ENCODE data around the gene HTR3D.
"Not testable (repeated sequence)": the region's sequence is repeated elsewhere in the genome, so short reads cannot be mapped to it uniquely, and the experiment has no call there.

The HTR3D gene, protein sequence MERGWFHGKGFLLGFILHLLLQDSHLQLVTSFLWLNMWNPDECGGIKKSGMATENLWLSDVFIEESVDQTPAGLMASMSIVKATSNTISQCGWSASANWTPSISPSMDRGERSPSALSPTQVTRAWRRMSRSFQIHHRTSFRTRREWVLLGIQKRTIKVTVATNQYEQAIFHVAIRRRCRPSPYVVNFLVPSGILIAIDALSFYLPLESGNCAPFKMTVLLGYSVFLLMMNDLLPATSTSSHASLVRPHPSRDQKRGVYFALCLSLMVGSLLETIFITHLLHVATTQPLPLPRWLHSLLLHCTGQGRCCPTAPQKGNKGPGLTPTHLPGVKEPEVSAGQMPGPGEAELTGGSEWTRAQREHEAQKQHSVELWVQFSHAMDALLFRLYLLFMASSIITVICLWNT

DNA sequence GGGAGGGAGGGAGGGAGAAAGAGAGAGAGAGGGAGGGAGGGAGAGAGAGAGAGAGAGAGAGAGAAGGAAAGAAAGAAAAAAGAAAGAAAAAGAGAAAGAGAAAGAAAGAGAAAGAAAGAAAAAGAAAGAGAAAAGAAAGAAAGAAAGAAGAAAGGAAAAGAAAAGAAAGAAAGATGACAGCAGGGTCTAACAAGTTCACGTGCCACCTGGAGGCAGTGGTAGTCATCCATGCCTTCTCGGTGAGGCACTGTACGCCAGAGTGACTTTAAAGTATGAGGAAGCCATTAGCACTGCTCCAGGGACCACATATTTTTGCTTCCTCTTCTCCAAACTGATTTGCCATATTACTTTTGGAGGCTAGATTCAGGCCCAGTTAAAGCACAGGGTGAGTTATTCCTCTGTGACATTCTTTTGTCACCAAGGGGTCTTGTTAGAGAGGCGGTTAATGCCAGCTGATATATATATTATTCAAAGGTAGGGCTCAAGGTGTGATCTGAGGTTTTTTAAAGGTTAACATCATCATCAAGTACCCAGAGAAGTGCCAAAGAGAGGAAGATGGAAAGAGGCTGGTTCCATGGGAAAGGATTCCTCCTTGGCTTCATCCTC lies at the start of gene HTR3D:
HTR3D (plus strand) TSS at position 556 of the 606 bp plus-strand sequence; CDS start at position 556, 0 bp downstream.
- FAIRE-seq = no peak

DNA sequence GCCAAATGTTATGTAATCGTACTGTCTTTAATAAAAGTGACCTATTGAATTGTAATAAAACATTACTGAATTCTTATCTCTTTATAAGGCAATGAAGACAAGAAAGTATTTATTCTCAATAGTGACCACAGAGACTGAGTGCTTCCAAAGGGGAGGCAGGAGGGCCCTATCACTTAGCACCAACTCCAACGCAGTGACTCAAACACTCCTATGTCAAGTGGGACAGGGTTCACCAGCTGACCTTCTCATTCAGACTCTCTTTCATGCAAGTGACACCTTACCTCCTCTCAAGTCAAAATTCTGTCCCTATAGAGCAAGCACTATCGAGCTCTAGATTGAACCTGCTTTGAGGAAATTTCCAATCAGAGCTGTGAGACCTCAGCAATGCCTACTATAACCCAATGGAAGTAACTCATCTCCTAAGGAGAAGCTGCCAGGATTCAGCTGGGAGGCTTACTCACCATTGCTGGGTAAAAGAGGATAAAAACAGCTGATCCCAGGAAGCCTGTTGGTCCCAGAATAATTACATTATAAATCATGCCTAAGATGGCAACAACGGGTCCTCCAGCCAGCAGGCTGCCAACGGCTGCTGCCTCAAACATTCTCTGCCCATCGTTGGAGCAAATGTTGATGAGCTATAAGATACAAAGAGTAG lies 49.4 kb upstream of the HTR3D start:
- FAIRE-seq = no peak

DNA sequence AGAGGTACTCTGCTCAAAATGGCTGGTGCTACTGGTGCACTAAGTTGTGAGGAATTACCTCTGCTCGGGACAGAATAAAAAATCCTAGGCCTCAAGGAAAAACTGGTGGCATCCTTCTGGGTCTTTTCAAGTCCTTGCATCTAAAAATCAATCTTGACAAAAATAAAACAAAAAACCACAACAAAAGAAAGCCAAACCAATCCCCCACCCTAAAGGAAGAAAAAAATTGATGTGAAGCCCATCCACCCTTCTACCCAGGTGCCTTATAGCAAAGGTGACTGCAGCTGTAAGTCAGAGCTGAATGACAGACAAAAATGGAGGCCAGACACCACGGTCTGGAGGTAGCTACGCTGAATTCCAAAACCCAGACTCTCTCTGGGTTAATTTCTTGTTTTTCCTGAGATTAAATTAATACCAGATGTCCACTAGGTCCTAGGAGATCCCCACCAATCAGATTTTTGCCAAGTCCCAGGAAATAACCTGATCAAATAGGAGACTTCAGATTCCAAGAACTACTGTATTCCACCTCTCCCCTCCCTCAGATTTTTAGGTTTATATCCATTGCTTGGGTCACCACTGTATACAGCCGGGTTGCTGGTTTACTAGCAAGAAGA lies 47.3 kb upstream of the HTR3D start:
- FAIRE-seq = no peak

DNA sequence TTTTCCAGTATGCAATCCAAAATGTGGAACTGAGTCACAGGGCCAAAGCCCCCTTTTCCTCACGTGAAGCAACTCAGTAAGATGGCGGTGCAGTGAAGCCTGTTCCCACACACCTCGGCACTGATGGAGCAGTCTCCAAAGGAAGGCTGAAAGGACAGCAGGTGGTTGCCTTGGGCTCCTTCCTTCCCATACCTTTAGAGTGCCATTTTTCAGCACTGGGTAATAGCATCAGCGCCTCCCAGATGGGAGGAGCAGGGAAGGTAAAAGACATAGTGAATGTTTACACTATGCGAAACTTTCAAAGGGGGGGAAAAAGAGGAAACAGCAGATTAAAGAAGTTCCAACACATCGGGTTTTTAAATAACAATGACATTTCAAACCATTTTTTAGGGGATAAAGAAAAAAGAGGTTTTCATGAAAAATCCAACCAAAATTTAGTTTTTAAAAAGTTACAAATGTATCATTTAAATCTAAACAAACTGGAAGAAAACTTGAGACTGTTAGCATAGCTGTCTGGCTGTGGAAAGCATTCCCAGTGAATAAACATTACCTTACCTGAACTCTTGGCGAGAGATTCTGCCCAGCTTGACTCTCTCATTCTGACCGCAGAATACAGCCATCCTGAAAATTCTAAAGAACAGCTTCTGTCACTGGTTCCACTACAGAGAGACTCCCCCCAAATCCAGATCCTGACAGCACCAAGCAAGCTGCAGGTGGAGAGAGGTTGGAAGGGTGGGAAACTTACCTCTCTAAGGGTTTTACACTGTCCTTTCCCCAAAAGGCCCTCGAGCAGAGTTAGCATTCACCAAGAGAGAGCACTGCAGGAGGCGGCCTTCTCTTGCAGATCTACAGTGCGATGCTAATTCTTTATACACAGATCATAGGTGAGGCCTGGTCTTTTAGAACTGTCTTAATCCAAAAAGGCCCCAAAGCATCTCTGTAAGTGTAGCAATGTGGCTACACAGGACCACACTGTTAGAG lies 46.5 kb upstream of the HTR3D start:
- FAIRE-seq = no peak

DNA sequence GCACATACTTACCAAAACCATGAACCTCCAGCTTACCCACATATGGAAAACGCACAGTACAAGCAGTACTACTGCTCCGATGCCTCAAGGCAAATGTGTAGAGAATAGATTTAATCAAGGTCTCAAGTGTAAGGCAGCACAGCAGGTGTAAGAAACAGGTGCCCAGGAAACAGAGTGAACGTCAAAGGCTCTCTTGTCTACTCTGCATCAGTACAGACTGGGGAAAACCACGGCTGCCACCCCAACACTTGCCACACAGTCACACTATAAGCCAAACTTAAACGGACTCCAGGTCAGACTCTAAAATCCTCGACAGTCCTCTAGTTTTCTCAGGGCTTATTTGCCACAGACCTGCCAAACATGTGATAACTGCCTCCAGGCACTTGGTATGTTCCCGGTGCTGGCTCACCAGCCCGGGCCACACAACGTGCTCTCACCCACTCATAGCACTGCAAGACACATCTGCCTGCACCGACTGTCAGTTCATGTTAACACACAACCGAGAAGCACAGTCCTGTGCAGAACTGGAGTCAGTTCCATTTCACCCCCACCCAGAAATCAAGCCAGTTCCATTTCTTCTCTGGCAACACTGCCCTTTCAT lies 44.4 kb upstream of the HTR3D start:
- FAIRE-seq = no peak

DNA sequence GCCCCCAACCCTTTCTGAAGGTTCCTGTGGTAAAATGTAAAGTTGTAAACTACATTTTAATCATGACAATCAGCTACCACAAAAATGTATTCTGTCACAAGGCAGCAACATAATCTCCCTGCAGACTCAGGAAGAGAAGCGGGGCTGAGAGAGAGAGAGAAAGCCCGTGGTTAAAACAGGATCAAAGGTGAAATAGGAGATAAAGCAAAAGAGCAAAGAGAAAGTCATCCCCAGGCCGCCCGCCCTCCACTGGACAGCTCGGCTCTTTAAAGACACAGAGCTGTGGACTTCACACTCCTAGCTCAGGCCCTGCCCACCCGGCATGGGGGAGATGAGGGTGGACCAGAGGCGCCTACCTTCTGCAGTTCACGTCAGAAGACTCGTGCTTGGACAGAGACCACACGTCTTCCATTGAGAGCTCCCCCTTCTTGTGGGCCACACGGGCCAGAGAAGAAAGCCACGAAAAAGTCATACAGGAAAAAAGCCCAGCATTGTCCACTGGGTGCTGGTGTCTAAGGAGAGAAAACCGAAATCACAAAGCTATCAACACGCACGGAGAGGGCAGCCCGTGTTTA lies 43.2 kb upstream of the HTR3D start:
- no peak for FAIRE-seq

DNA sequence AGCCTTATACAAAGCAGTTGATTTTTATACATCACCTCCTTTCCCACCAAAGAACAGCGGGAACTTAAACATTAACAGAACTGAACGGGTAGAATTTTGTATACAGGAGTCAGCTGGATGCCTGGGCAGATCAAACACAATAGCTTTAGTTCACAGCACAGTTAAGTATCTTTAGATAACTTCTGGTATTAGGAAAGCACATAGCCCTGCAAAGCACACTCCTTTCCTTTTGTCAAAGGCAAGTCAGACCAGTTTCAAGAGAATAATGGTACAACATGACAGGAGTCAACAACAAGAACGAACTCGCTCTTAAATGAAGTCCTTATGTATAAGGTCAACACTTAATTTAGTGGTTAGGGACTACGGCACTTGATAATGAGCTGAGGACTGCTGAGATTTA lies 40.1 kb upstream of the HTR3D start:
- FAIRE-seq = no peak

DNA sequence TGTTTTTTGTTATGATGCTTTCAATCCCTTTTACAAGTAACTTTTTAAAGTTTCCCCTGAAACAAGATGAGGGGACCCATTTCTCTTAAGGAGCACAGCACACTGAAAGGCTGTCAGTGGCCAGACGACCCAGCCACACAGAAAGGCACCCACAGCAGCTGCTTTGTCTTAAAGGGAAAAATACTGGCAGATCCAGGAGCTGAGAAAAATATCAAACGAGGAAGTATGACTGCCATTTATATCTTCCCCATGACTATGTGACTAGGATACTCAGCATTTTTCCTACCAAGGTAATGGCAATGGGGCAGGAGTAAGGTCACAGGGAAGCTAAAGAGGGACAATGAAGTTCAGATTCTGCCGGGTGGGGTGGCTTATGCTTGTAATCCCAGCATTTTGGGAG lies 29.8 kb upstream of the HTR3D start:
- FAIRE-seq = no peak

DNA sequence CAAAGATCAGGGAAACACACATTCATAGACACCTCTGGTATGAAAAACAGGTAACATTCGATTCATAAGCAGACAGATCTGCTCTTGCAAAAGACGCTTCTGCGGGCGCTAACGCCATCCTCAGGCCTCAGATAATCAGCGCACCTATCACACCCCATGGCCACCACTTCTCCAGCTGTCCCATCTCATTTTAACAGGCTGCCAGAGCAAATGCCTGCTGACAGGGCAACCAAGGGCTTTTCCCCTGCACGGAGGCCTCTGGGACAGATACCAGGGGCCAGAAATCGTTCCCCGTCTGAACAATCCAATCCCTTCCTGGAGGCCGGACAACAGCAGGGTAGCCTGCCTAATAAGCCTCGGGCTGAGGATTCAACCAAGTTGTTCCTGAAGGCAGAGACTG lies 29.1 kb upstream of the HTR3D start:
- no peak for FAIRE-seq

DNA sequence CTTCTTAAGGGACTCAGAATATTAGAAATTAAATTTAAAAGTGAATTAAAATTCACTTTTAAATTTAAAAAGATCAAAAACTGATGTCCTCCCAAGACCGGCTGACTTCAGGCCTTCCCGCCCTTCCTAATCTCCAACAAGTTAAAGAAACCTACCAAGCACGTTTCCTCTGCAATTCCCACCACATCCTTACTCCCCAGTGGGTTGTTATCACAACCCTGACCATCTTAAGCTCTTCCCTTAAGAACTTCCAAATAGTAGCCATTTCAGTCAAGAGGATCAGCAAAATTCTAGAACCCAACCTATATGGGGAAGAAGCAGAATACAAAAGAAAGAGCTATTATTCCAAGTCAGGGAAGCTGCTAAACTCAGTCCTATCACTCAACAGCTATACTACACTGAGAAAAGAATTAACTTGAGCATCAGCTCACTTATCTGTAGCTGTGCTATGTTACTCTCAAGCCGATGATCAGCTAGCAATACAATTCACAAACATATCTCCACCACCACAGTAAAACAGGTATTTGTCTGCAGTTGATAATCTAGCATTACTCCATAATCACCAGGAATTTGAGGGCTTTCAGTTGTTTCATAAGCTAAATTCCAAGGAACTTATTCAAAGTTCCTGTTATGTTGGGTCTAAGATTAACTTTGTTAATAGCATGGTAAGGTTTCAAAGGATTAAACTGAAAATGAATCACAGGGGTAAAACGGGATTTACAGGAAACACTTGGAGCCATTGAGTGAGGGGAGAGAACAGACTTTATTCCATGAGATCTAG lies 28.2 kb upstream of the HTR3D start:
- no peak for FAIRE-seq

DNA sequence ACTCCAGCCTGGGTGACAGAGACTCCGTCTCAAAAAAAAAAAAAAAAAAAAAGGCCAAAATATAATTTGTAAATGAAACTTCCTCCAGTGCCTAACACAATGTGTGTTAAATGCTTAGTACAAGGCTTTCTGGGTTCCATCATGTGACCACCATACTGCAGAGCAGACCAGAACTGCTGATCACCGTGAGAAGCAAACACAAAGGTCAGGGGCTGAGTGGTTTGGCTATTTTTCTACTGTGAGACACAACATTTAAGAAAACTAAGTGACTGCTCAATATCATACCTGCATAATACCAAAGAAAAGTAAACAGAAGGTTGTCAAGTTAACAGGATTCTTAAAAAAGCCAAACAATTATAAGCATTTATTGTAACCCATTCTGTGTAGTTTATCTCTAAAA lies 27.1 kb upstream of the HTR3D start:
- no peak for FAIRE-seq

DNA sequence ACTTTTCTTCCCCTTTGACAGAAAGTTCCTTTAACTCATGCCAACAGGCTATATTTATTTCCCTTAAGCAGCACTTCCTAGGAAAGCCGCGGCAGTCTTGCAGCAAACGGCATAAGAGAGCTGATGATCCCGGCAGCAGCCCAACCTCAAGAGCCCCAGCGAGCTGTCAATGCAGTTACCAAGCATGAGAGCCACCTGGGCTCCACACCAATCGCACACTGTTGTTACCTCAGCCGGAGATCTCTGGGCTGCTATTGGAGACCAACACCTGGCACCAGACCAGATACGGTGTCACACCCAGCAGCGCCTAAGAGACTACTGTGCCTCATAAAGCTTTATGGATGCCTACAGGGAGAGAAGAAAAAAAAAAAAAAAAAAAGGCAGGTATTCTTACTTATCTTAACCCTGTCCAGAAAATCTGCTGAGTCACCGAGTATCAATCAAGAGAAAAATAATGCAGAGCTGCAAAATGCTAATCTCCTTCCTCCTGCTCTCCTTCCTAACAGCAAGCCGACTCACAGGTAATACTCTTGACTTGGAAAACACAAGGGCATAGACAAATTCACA lies 25.5 kb upstream of the HTR3D start:
- peak; percentile 88 for FAIRE-seq

DNA sequence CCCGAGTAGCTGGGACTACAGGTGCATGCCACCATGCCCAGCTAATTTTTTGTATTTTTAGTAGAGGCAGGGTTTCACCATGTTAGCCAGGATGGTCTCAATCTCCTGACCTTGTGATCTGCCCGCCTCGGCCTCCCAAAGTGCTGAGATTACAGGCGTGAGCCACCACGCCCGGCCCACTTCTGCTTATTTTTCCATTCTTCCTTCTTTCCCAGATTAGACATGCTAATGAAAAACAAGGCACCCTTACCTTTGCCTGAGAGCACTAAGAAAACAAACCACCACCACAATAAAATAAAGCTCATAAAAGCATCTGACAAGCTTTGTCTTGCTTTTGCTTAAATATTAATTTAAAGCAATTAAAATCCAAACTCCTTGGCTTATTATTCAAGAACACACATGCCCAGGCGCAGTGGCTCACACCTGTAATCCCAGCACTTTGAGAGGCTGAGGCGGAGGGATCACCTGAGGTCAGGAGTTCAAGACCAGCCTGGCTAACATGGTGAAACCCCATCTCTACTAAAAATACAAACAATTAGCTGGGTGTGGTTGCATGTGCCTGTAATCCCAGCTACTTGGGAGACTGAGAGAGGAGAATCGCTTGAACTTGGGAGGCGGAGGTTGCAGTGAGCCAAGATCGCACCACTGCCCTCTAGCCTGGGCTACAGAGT lies 24.3 kb upstream of the HTR3D start:
- FAIRE-seq = not testable (repeated sequence)

DNA sequence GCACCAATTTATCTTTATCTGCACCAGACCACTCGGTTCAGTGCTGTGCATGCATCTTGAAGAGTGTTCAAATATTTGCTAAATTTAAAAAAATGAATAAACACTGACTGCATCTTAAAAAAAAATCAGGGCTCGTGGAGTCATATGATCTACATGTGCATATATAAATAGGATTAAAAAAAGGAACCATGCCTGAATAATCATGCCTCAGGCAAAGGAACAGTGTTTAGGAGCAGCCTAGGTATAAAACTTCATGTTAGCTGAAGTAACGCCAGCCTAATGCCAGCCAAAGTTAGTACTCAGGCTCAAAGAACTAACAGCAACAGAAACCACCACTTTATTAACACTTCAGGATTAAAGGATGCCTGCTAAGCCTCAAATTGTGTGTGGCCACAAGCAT lies 23.4 kb upstream of the HTR3D start:
- no peak for FAIRE-seq

DNA sequence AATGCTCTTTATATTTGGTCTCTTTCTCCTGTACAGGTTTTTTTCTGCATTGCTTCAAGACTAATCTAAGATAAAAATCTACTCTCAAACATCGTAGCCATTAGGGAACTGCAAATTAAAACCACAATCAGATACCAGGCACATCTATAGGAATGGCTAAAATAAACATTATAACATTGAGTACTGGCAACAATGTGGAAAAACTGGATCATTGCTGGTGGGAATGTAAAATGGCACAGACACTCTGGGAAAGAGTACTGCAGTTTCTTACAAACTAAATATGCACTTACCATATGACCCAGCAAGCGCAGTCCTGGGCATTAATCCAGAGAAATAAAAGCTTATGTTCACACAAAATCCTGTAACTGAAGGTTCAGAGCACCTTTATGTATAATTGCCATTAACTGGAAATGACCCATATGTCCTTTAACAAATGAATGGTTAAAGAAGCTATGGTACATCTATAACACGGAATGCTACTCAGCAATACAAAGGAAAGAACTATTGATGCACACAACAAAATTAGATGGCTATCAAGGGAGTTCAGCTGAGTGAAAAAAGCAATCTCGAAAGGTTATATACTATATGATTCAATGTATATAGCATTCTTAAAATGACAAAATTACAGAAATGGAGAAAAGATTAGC lies 20.2 kb upstream of the HTR3D start:
- FAIRE-seq = no peak

DNA sequence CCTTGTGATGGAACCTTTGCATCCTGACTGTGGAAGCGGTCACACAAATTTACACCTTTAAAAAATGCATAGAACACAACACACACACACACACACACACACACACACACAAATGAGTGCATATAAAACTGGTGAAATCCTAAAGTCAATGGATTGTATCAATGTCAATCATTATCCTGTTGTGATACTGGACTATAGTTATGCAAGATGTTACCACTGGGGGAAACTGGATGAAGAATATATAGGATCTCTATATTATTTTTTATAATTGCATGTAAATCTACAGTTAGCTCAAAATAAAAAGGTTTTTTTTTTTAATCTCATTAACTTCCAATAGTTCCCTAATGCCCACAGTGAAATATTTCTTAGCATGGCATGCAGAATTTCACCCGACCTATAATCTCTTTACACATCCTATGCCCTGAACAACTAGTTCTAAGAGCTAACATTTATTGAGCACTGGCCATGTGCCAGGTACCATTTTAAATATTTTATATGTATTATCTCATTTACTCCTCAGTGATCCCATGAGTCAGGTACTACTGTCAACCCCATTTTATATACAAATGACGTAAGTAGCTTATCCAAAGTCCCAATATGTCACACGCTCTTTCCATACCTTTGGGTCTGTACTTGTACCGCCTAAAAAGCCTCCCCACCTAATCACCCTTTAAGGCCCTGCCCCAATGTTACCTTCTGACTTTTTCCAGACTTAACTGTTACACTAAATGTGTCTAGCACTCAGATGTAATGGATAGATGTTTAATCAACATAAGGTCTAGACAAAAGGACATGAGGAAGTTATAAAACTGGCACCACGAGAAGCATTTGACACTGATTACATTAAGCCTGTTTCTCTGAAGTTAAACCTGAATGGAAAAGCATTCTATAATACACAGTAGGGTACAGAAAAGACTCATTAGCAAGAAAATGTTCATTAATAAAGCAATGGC lies 19.3 kb upstream of the HTR3D start:
- FAIRE-seq = no peak

DNA sequence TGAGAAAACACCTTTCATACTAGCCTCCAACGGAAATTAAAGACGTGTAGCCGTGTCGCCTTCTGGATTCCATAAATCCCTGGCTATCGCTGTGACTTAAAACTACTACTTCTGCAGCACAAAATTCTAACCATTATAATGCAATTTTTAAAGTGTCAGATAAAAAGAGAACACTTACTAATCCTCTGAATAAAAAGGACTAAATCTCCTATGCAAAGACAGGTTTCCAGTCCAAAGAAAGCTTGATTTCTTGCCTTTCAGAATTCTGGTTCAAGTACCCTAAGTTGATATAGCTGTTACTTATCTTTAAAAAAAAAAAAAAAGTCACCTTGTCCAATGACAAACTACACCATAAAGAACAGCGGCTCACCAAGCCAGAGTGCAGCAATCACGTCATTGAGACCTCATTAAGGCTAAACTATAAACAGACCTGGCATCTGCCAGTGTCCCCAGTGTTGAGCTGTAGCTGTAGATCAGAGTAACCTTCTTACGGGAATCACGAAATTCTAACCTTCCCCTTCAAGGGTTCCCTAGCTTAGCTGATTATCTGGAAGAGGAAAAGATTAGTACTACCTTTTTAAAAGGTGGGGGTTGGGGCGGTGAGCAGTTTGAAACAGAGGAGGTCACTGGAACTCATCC lies 16.0 kb upstream of the HTR3D start:
- no peak for FAIRE-seq

DNA sequence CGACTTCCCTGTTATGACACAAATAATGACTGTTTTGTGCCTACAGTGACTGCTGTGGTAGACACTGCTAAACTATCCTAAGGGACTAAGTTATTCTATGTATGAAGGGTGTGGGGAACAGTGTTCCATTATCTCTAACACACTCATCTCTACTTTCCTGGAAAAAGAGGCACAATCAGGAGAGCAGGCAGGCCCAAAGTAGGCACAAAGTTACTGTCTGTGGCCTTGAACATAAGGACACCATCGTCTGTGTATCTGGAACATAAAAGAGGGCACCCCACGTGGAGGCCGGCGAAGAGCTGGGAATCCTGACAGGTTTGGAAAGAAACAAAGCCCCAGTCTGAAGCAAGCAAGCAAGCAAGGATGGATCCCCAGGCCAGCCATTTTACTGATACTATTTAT lies 15.4 kb upstream of the HTR3D start:
- no peak for FAIRE-seq

All from islet of Langerhans (tissue), 1 donor.